Measurements from ENCODE around the gene SGK2. TPM values are rescaled to one million over a fixed set of nuclear protein-coding genes. Genes with fewer than 3 reads are reported as not detected.

The SGK2 gene
- total RNA-seq, 1 experiment from 2014 or later = not detected

DNA sequence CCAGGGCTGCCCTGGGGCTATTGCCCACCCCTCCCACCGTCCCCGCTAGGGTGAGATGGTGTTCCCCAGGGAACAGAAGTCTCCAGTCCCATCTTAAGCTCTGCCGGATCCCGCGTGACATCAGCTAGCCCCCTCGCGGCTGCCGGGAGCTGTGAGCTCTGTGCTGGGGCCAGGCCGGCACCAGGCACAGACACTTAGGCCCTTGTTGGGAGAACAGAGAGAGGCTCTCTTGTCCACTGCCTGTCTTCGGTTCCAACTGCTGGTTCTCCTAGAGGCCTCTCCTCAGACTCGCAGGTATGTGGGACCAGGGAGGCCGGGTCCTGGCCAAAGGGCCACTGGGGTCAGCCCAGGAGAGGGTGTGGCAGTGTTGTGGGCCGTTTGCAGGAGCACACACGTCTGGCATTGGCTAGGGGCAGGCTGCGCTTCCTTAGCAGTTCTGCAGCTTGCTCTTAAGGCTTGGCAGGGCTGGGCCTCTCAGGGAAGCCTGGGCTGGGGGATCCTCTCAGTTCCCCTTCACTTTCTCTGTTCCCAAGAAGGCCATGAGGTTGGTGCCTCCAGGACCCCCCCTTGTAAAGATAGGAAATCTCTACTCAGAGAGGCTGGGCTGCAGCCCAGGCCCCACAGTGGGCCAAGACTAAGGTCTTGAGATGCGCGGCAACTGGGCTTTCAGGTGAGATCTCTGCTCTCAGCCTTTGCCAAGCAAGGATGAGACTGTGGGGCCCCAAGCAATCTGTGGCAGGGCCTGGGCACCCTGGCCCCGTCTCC lies 6.3 kb downstream of the SGK2 start:
- WGBS (ENCODE audit: extremely low coverage, insufficient read length, low lambda C conversion rate) = no CpG with 5 or more reads among the region's 18 CpGs
- TF ChIP-seq, protein P1, sequence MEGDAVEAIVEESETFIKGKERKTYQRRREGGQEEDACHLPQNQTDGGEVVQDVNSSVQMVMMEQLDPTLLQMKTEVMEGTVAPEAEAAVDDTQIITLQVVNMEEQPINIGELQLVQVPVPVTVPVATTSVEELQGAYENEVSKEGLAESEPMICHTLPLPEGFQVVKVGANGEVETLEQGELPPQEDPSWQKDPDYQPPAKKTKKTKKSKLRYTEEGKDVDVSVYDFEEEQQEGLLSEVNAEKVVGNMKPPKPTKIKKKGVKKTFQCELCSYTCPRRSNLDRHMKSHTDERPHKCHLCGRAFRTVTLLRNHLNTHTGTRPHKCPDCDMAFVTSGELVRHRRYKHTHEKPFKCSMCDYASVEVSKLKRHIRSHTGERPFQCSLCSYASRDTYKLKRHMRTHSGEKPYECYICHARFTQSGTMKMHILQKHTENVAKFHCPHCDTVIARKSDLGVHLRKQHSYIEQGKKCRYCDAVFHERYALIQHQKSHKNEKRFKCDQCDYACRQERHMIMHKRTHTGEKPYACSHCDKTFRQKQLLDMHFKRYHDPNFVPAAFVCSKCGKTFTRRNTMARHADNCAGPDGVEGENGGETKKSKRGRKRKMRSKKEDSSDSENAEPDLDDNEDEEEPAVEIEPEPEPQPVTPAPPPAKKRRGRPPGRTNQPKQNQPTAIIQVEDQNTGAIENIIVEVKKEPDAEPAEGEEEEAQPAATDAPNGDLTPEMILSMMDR (conservative IDR thresholded peaks at IDR 0.05) = no peak
- peaks cover 3% of the 10 kb centered on the region in 2 experiments; a peak in 3 of 4 replicates for H3K4me1 Mint-ChIP-seq
- Histone ChIP-seq H3K9me3 (ENCODE audit: control insufficient read depth, low read depth, low read length) (no peaks in the 10 kb centered on the region), H3K14ac (ENCODE audit: insufficient read depth, low read length) (peak overlapping the region; percentile 13; the same call in 1 of the 2 replicates), H2BK20ac (ENCODE audit: low read depth, low read length, poor library complexity, severe bottlenecking) (no peak overlapping the region), H3K4me2 (ENCODE audit: insufficient read depth, insufficient read length, low read length) (no peak overlapping the region), H3K79me1 (ENCODE audit: insufficient read depth, low read depth, low read length, poor library complexity, severe bottlenecking) (no peaks in the 10 kb centered on the region), H3T11ph (ENCODE audit: low read length) (no peak overlapping the region), H3K9ac (ENCODE audit: extremely low read depth, insufficient read length, low read length) (no peak overlapping the region), H3K18ac (ENCODE audit: insufficient read length, low read depth, low read length) (no peak overlapping the region), H3K27me3 (ENCODE audit: insufficient read depth, low read length) (no peaks in the 10 kb centered on the region), H3K79me2 (ENCODE audit: insufficient read depth, low read length) (no peaks in the 10 kb centered on the region), H4K8ac (replicated peaks; ENCODE audit: insufficient read length, low read depth, low read length) (no peak overlapping the region), H4K5ac (ENCODE audit: insufficient read length, low read depth, low read length) (no peak overlapping the region), H2BK15ac (ENCODE audit: low read depth, low read length) (no peak overlapping the region), H2AK5ac (ENCODE audit: insufficient read length, low read length) (no peak overlapping the region), H2AFZ (ENCODE audit: low read length) (no peak overlapping the region), H3K27ac (ENCODE audit: insufficient read length, low read depth, low read length) (no peak overlapping the region), H3K23me2 (ENCODE audit: insufficient read length, low read depth, low read length, poor library complexity, severe bottlenecking) (no peaks in the 10 kb centered on the region), H2BK120ac (ENCODE audit: low read depth, low read length, poor library complexity, severe bottlenecking) (no peak overlapping the region), H2BK5ac (ENCODE audit: insufficient read length, low read length) (no peak overlapping the region), H2BK12ac (ENCODE audit: insufficient read length, low read depth, low read length) (no peak overlapping the region), H4K20me1 (ENCODE audit: control insufficient read depth, insufficient read depth, insufficient read length) (no peaks in the 10 kb centered on the region), H3K56ac (ENCODE audit: insufficient read length, low read depth, low read length) (no peak overlapping the region), H3K4ac (ENCODE audit: low read depth, low read length) (no peak overlapping the region), H3K4me1 (ENCODE audit: insufficient read depth, low read length) (no peaks in the 10 kb centered on the region), H3K23ac (ENCODE audit: insufficient read length, low read depth, low read length) (no peak overlapping the region), H4K91ac (ENCODE audit: insufficient read length, low read depth, low read length) (no peak overlapping the region)
- DNase-seq = no peak
- no peaks in the 10 kb centered on the region for H3K36me3 Mint-ChIP-seq (ENCODE audit: insufficient read depth in 1 of 3, low read depth in 3 of 3)
- no peaks in the 10 kb centered on the region for H3K27me3 Mint-ChIP-seq (ENCODE audit: low read depth)
- H3K9me3 Mint-ChIP-seq = no peaks in the 10 kb centered on the region
- no peak overlapping the region for H3K4me3 Mint-ChIP-seq
- no peak overlapping the region for H3K27ac Mint-ChIP-seq
